NCI-H748 (cell line): Measurements from ENCODE around the gene PRUNE2.
A peak's percentile ranks its signal among the peaks of the same experiment; 100 is the strongest.
"Not testable (repeated sequence)": the region's sequence is repeated elsewhere in the genome, so short reads cannot be mapped to it uniquely, and the experiment has no call there.

ENCODE experiments used
- DNase-seq: peaks from one replicate; lab custom pipeline; 2025; ENCODE audit not compliant: unreplicated experiment; lab: John Stamatoyannopoulos, UW

Gene PRUNE2

DNA sequence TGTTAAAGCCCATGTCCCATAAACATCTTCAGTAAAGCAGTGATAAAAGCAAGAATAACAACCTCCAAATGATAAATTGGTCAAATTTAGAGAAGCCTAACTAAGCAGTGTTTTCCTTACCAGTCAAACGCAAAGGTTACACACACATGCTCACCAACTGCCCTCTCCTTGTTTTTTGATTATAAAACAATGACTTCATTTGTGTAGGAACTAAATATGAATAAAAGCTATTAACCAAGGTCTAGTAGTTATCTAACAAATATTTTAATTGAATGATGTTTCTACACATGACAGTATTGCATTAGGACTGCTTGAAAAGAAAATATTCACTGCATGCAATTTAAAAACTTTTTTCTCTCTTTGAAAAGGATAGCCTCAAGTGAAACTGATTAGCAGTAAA, 105.0 kb downstream of the PRUNE2 start:
- DNase-seq = no peak

- DNase-seq = no peak
These were observed 106.4 kb downstream of the PRUNE2 start for GRCh38 chr9:76799473-76799872.

GRCh38 chr9:76798527-76798926, 107.4 kb downstream of the PRUNE2 start:
- no peak for DNase-seq

DNA sequence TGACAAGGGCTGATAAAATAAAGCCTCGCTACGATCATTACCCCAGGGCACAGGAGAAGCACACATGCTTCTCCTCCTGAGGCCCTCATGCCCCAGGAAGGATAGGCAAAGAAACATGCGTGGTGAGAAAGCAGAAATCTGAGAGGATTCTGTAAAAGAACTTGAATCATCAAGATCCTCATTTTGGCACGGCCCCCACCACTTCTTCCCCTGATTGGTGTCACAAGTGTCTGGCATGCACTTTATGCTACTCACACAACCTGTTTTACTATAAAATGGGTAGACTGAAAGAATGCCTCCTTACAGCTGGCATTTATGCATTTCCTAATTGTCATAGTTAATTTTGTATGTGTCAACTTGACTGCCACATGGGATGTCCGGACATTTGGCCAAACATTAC, 109.6 kb downstream of the PRUNE2 start:
- no peak for DNase-seq

- DNase-seq = peak; percentile 23
These were observed 112.0 kb downstream of the PRUNE2 start for GRCh38 chr9:76793784-76794431.

DNA sequence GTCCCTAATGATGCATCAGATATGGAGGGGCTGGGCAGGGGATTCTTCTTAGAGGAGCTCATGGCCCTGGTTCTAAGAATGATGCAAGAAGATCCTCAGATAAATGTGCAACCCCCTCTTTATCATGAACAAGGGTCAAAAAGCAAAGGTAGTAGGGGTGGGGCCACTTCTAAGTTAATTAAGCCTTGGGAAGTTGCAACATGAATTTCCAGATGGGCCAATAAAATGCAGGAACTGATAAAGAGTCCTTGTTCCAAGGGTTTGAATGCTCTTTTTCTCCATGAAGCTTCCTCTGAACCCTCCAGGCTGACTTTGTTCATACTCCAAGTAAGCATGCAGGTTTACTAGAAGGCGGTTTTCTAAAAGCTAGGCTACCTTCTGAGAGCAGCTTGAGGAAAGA, 116.1 kb downstream of the PRUNE2 start:
- no peak for DNase-seq

GRCh38 chr9:76787677-76788076, 118.2 kb downstream of the PRUNE2 start:
- no peak for DNase-seq

GRCh38 chr9:76785501-76785900, 120.4 kb downstream of the PRUNE2 start:
- DNase-seq = no peak

- DNase-seq = no peak
These were observed 121.0 kb downstream of the PRUNE2 start for GRCh38 chr9:76784881-76785280.

- no peak for DNase-seq
These were observed 133.0 kb downstream of the PRUNE2 start for GRCh38 chr9:76772686-76773445.

DNA sequence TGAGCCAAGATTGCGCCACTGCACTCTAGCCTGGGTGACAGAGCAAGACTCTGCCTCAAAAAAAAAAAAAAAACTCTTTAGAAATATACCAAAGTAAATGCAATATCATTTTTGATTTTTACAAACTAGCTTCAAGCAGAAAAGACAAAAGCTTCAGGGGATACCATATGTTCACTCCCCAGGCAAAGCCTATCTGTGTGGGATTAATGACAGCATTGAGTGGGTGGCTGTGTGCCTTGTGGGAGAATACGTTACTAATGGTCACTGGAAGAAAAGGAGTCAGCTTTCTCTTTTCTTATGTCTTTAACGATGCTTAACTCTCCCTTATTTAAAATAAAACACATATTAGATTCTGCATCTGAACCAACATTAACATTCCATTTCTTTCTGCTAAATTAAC, 139.8 kb downstream of the PRUNE2 start:
- DNase-seq = no peak

DNA sequence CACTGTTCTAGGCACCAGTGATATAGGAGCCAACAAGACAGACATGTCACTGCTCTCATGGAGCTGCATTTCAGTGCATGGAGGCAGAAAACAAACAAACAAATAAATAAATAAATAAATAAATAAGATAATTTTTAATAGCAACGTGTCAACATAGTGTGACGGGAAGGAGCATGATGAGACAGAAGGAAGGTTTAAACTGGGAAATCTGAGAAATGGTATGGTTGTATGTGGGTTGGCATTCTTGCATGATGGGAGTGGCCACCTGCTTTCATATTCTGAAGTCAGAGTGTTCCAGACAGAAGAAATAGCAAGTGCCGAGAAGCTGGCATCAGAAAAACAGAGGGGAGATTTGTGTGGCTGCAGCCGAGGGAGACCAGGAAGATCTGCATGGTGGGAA, 141.8 kb downstream of the PRUNE2 start, which contains the start of gene PCA3:
TSS of gene PCA3 (plus strand) at position 301 of the 400 bp plus-strand sequence.
- DNase-seq = no peak

DNA sequence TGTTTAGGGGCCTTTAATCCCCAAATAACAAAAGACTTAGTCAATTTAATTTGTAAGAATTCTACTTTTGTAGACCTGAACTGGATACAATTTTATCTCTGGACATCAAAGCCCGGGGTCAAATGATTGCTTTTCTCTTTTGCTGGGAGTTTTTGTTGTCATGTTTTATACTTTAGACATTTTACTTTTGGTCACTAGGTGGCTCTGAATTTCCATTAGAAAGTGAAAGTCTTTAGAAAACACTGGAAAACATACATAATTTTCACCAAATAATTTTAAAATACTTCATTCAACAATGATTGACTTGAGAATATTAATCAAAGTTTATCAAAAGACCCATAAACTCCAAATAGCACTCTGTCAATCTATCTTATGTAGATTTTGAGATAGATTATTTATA, 144.5 kb downstream of the PRUNE2 start:
- DNase-seq = peak; percentile 19

GRCh38 chr9:76759732-76760131, 146.2 kb downstream of the PRUNE2 start:
- peak; percentile 99 for DNase-seq

- DNase-seq = peak; percentile 45
These were observed 147.4 kb downstream of the PRUNE2 start for GRCh38 chr9:76758476-76758875.

GRCh38 chr9:76756941-76757673, 148.8 kb downstream of the PRUNE2 start:
- peak; percentile 97 for DNase-seq

GRCh38 chr9:76756268-76756640, 149.7 kb downstream of the PRUNE2 start:
- DNase-seq = peak; percentile 95

- peak; percentile 22 for DNase-seq
These were observed 154.9 kb downstream of the PRUNE2 start for GRCh38 chr9:76751001-76751400.

DNA sequence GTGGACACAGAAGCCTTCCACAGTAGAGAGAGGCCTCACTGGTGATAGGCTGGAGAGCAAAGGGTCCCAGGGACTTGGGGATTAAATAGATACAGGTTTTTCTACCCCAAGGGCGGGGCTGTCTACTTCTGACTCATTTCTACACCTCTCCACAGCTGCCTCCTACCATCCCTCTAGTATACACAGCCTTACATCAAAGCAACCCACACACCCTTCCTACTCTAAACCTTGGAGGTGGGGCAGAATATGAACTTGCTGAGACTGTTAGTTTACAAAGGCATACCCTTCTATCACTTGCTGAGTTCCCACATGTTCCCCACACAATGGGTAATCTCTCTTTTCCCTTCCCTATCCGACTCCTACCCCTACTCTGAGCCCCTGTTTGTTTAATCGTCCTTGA, 161.6 kb downstream of the PRUNE2 start:
- peak; percentile 12 for DNase-seq

DNA sequence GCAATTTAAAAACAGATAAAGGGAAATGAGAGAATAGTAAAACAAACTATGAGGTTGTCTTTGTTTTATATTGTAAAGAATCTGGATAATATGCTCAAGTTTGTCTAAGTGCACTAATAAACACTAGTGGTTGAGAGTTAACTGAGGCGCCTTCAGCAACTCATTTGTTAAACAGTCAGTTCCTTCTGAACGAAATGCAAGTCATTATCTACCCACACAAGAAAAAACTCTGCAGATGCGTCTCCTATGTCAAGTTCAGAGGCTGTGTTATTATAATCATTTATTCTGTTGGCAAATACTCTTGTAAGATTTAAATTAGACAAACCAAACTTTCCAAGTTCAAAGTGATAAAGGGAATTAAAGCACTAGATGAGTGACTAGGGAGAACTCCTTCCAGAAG, 162.0 kb downstream of the PRUNE2 start:
- no peak for DNase-seq

DNA sequence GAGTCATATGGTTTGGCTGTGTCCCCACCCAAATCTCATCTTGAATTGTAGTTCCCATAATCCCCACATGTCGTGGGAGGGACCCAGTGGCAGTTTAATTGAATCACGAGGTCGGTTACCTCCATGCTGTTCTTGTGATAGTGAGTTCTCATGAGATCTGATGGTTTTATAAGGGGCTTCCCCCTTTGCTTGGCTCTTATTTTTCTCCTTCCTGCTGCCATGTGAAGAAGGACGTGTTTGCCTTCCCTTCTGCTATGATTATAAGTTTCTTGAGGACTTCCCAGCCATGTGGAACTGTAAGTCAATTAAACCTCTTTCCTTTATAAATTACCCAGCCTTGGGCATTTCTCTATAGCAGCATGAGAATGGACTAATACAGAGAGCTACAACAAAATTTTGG, 163.0 kb downstream of the PRUNE2 start:
- not testable (repeated sequence) for DNase-seq

GRCh38 chr9:76741524-76741923, 164.4 kb downstream of the PRUNE2 start:
- no peak for DNase-seq
